GM12878 (cell line): ENCODE results near the gene ABHD2. TPM values are rescaled to one million over a fixed set of nuclear protein-coding genes. Genes with fewer than 3 reads are reported as not detected.

Source experiments
- ATAC-seq: fragments of 200-7000 bp; cut with Tn5 transposase; 3 replicates; pipeline ENCODE4 v1.9.1; 2020; ENCODE audit warnings: mild to moderate bottlenecking, moderate library complexity
- BruUV-seq: library from RNA; stranded (reverse); fragments of 400-500 nt; replicated peaks from 2 replicates; lab custom pipeline; 2021; lab: Mats Ljungman, UMichigan
- CTCF ChIA-PET: fragments of 300-600 bp; sonication (Branson Sonifier 250); formaldehyde crosslinking; extraction: SDS; loops from one replicate; lab custom pipeline; 2021; ENCODE audit warnings: inconsistent platforms; lab: Yijun Ruan, JAX
- POLR2A ChIA-PET: fragments of 350-600 bp; formaldehyde crosslinking; extraction: SDS; loops from one replicate; lab custom pipeline; 2021; ENCODE audit warnings: inconsistent platforms; lab: Charles Lee
- RAD21 ChIA-PET: fragments of 300-600 bp; sonication (Branson Sonifier 250); formaldehyde crosslinking; loops from one replicate; lab custom pipeline; 2023; ENCODE audit warnings: antibody characterized with exemption; ENCODE audit not compliant: unreplicated experiment; lab: Charles Lee
- SMC1A ChIA-PET: fragments of 300-600 bp; sonication (Branson Sonifier 250); formaldehyde crosslinking; loops from one replicate; lab custom pipeline; 2023; ENCODE audit not compliant: unreplicated experiment, uncharacterized antibody; lab: Charles Lee
- DNase-seq: peaks from one replicate; pipeline ENCODE4 v3.0.0-alpha.2; 2011; ENCODE audit warnings: low read depth, low spot score
- FAIRE-seq: peaks from 3 replicates; lab custom pipeline; 2011; peaks lifted over from hg19 to GRCh38; lab: Jason Lieb, UNC
- H2AFZ ChIP-seq: 2 replicates; pipeline ENCODE4 v1.6.0; 2011; ENCODE audit warnings: low read depth, low read length, control low read depth; ENCODE audit not compliant: control insufficient read depth
- H3K27ac ChIP-seq: 2 replicates; pipeline ENCODE4 v1.5.1; 2011; ENCODE audit warnings: control low read depth; ENCODE audit not compliant: control insufficient read depth, insufficient read depth
- H3K27me3 ChIP-seq, 2 experiments: replicated peaks in 1 of 2; 2 replicates each; pipeline versions ENCODE4 v1.6.0 to v1.6.1; 2011; ENCODE audit warnings: low read length in 1 of 2; ENCODE audit not compliant: control insufficient read depth in 2 of 2, insufficient read depth in 2 of 2
- H3K36me3 ChIP-seq, 2 experiments: 2 replicates each; pipeline ENCODE4 v1.5.1; 2011; ENCODE audit warnings: low read length in 1 of 2; ENCODE audit not compliant: control insufficient read depth in 2 of 2, insufficient read depth in 2 of 2
- H3K4me1 ChIP-seq: 2 replicates; pipeline ENCODE4 v1.6.1; 2011; ENCODE audit warnings: mild to moderate bottlenecking, low read length, moderate library complexity, mixed read lengths; ENCODE audit not compliant: control insufficient read depth, insufficient read depth
- H3K4me2 ChIP-seq: 2 replicates; pipeline ENCODE4 v1.6.0; 2011; ENCODE audit warnings: control low read depth; ENCODE audit not compliant: control insufficient read depth, insufficient read depth
- H3K4me3 ChIP-seq: fragments of 200-600 bp; sonication (generic); 2 replicates; pipeline ENCODE4 v1.5.1; 2016
- H3K79me2 ChIP-seq: 2 replicates; pipeline ENCODE4 v1.6.0; 2011; ENCODE audit warnings: low read length; ENCODE audit not compliant: control insufficient read depth, insufficient read depth
- H3K9ac ChIP-seq: 2 replicates; pipeline ENCODE4 v1.8.0; 2011; ENCODE audit warnings: low read length, control low read depth, mixed read lengths; ENCODE audit not compliant: control insufficient read depth, insufficient read depth
- H3K9me3 ChIP-seq: replicated peaks from 3 replicates; pipeline ENCODE4 v1.5.1; 2011; ENCODE audit warnings: mild to moderate bottlenecking, low read length; ENCODE audit not compliant: control insufficient read depth, insufficient read depth
- H4K20me1 ChIP-seq: 2 replicates; pipeline ENCODE4 v1.6.0; 2011; ENCODE audit not compliant: control insufficient read depth, insufficient read depth
- BMI1 ChIP-seq: fragments of 450-650 bp; IDR thresholded peaks from 2 replicates; pipeline ENCODE4 v1.6.1; 2016; ENCODE audit warnings: mild to moderate bottlenecking, moderate library complexity, borderline replicate concordance
- EZH2 ChIP-seq: IDR thresholded peaks from 2 replicates; pipeline ENCODE4 v1.6.1; 2012; ENCODE audit warnings: low read depth, mild to moderate bottlenecking, control low read depth, inconsistent platforms, low read length, borderline replicate concordance; ENCODE audit not compliant: control insufficient read depth
- YBX1 ChIP-seq: fragments of 450-650 bp; IDR thresholded peaks from 2 replicates; pipeline ENCODE4 v1.6.1; 2016; ENCODE audit warnings: antibody characterized with exemption
- ZZZ3 ChIP-seq: IDR thresholded peaks from 2 replicates; pipeline ENCODE4 v1.6.1; 2011; ENCODE audit warnings: low read depth; ENCODE audit not compliant: control insufficient read depth, insufficient read length
- WGBS: methylation state at CpG from one replicate; pipeline ENCODE4 v1.1.6; 2016; ENCODE audit warnings: low lambda C conversion rate; ENCODE audit not compliant: insufficient replicate concordance, insufficient coverage; ENCODE audit errors: missing lambda C conversion rate; 5-methylcytosine and 5-hydroxymethylcytosine counted together
- in situ Hi-C: fragments of 300-500 bp; cut with MboI; formaldehyde crosslinking; loops from 9 replicates; pipeline ENCODE4 v1.14.3; 2018; ENCODE audit warnings: mixed read lengths
- intact Hi-C: fragments of 100-400 bp; cut with micrococcal nuclease; formaldehyde crosslinking; loops from one replicate; pipeline ENCODE4 v1.14.2; 2022; ENCODE audit not compliant: unreplicated experiment
- polyA plus RNA-seq, 11 experiments: library from polyadenylated mRNA; depleted of rRNA in 4 of 11; unstranded in 6 of 11; stranded (reverse) in 5 of 11; fragments of >200 nt; fragmentation: Nextera tagmentation in 4 of 11; fragmentation: Illumina TruSeq in 1 of 11; extraction: Ambion mirVana in 4 of 11; extraction: Trizol in 1 of 11; gene quantifications; 1 replicate in 1 of 11; 2 replicates in 10 of 11; pipeline versions ENCODE4 v1.2.1 to v1.2.3, GENCODE V29; 2011 to 2016; ENCODE audit warnings: inconsistent platforms in 2 of 11, missing spikeins in 2 of 11, low read depth in 1 of 11
- total RNA-seq, 4 experiments: library from RNA; depleted of rRNA in 3 of 4; stranded (reverse); fragments of >200 nt in 3 of 4; fragmentation: Illumina TruSeq in 1 of 4; extraction: Trizol in 1 of 4; gene quantifications; 2 replicates each; pipeline versions ENCODE4 v1.2.1 to v1.2.3, GENCODE V29; 2013 to 2021
- TF ChIP-seq, protein P1 (sequence below): fragments of 150-350 bp; IDR thresholded peaks from 2 replicates; pipeline ENCODE4 v1.6.1; 2014; ENCODE audit warnings: mild to moderate bottlenecking, low read depth, low read length
- TF ChIP-seq, protein P2 (sequence below): IDR thresholded peaks from 2 replicates; pipeline ENCODE4 v1.6.1; 2012; ENCODE audit warnings: low read length, inconsistent platforms

The ABHD2 gene
- total and polyA plus RNA-seq, 10 of the 15 experiments (the other 5 are each of a cell fraction or from before 2014, with no cell fraction given), result 1.2 to 33.6 (median 20.4) TPM

DNA sequence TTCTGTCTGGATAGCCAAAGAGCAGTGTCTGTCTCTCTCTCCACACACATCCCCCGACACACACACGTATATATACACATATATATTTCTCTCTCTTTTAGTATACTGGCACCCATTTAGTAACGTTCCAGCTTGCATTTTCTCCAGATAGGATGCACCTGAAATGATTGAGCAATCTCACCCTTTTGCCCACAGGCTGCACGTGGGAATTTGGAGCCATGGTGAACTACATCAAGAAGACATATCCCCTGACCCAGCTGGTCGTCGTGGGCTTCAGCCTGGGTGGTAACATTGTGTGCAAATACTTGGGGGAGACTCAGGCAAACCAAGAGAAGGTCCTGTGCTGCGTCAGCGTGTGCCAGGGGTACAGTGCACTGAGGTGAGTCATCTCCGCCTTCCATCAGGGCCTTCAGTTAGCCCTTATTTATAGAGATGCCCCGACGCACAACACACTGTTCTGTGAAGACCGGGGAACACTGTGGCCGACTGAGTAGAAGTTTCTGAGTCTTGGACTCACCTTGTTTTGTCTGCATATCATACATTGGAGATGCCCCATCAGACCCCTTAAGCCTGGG is 87.4 kb downstream of the ABHD2 start:
- H3K9ac ChIP-seq, result no peak overlapping the region
- no peaks in the 10 kb centered on the region for H3K79me2 ChIP-seq
- no peaks in the 10 kb centered on the region for H3K9me3 ChIP-seq
- no peak overlapping the region for H3K27ac ChIP-seq
- no peak for TF ChIP-seq YBX1
- TF ChIP-seq ZZZ3, result no peak
- no peak for TF ChIP-seq BMI1
- no peak for TF ChIP-seq EZH2
- TF ChIP-seq, protein P1, sequence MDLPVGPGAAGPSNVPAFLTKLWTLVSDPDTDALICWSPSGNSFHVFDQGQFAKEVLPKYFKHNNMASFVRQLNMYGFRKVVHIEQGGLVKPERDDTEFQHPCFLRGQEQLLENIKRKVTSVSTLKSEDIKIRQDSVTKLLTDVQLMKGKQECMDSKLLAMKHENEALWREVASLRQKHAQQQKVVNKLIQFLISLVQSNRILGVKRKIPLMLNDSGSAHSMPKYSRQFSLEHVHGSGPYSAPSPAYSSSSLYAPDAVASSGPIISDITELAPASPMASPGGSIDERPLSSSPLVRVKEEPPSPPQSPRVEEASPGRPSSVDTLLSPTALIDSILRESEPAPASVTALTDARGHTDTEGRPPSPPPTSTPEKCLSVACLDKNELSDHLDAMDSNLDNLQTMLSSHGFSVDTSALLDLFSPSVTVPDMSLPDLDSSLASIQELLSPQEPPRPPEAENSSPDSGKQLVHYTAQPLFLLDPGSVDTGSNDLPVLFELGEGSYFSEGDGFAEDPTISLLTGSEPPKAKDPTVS, result no peak
- TF ChIP-seq, protein P2, sequence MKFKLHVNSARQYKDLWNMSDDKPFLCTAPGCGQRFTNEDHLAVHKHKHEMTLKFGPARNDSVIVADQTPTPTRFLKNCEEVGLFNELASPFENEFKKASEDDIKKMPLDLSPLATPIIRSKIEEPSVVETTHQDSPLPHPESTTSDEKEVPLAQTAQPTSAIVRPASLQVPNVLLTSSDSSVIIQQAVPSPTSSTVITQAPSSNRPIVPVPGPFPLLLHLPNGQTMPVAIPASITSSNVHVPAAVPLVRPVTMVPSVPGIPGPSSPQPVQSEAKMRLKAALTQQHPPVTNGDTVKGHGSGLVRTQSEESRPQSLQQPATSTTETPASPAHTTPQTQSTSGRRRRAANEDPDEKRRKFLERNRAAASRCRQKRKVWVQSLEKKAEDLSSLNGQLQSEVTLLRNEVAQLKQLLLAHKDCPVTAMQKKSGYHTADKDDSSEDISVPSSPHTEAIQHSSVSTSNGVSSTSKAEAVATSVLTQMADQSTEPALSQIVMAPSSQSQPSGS, result no peak
- H3K27me3 ChIP-seq, result no peaks in the 10 kb centered on the region
- ChIA-PET RAD21 (interaction anchor here (6.9 kb wide), 1 partner anchor 117 kb away, joined by 62 read pairs; no protein-coding TSS in a partner anchor), SMC1A (interaction anchor here (0.9 to 1.3 kb wide), 5 partner anchors 8 to 118 kb away, joined by 3 to 5 read pairs (median 4); no protein-coding TSS in a partner anchor), CTCF (interaction anchor here (1.1 to 11.1 kb wide), 8 partner anchors 9 to 271 kb away, joined by 3 to 339 read pairs (median 18); partner anchors contain the start of gene ABHD2), POLR2A (interaction anchor here (0.6 kb wide), 1 partner anchor 54 kb away, joined by 3 read pairs; no protein-coding TSS in a partner anchor)
- H3K4me3 ChIP-seq, result no peak overlapping the region
- no TSS peak for BruUV-seq
- DNase-seq (no peak), ATAC-seq (no peak), FAIRE-seq (no peak)
- in situ Hi-C loops (loop anchor here (5.0 kb wide), 2 partner anchors 118 to 273 kb away; no protein-coding TSS in a partner anchor), intact Hi-C loops (loop anchor here (2.0 kb wide), 1 partner anchor 281 kb away; the partner anchor contains the start of gene HAPLN3)
- H3K4me1 ChIP-seq, result peaks cover 7% of the 10 kb centered on the region; the same call in 1 of the 2 replicates
- no peaks in the 10 kb centered on the region for H4K20me1 ChIP-seq
- peaks cover 5 to 13% of the 10 kb centered on the region in 2 experiments for H3K36me3 ChIP-seq
- 80% methylated on average over 13 of the region's 13 CpGs for WGBS
- no peak overlapping the region for H2AFZ ChIP-seq
- H3K4me2 ChIP-seq, result no peak overlapping the region
